Measurements from ENCODE around the gene CYP1A1.
"Not testable (repeated sequence)": the region's sequence is repeated elsewhere in the genome, so short reads cannot be mapped to it uniquely, and the experiment has no call there.

Gene CYP1A1

DNA sequence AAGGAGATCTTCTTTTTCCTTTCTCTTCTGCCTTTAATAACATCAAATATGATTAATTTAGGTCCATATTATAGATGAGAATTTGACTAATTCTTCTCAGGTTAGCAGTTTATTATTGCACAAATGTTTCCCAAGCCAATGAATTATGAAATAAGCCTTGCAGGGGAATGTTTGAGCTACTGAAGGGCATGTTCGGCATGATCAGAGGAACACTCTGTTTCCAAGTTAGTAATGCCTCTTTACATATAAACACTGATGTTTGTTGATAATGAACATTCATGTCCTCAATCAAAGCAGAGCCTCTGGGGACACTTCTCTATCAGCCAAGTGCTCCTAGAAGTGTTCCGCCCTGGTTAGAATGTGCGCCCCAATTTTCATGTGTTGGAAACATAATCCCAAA, 10.0 kb upstream of the CYP1A1 start:
- no peak for DNase-seq (ENCODE audit: low spot score)

DNA sequence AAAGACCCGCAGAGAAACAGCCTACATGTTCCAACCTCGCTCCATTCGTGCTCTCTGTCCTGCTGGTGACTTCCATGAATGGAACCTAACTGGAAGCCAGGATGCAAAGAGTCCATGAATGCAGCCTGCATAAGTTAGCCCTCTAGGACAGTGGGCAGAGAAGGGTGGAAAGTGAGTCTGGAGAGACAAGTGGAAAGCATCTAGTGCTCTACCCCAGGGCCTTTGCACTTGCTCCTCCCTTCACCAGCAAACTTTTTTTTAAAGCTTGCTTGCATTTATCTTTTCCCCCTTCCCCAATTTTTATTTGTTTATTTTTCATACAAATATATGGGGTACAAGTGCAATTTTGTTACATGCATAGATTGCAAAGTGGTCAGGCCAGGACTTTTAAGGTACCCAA, 7.9 kb upstream of the CYP1A1 start:
- no peak for DNase-seq (ENCODE audit: low spot score)

DNA sequence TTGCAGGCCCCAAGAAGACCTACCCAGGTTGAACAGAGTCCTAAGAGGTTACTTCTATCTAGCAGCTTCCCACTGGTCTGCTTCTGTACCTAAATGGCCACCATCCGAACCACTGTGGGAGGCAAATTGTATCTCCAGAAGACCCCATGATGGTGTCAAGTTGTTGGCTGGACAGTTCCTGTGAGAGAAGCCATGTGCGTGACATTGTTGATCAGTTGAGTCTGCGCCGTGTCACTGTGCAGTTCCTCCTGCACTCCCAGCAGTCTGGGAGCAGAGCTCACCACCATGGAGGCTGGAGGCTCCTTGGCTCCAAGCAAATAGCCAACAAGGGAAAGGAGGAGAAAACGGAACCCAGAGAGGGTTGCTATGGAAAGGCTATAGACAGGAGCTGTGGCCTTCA, 7.5 kb upstream of the CYP1A1 start:
- DNase-seq (ENCODE audit: low spot score): no peak

DNA sequence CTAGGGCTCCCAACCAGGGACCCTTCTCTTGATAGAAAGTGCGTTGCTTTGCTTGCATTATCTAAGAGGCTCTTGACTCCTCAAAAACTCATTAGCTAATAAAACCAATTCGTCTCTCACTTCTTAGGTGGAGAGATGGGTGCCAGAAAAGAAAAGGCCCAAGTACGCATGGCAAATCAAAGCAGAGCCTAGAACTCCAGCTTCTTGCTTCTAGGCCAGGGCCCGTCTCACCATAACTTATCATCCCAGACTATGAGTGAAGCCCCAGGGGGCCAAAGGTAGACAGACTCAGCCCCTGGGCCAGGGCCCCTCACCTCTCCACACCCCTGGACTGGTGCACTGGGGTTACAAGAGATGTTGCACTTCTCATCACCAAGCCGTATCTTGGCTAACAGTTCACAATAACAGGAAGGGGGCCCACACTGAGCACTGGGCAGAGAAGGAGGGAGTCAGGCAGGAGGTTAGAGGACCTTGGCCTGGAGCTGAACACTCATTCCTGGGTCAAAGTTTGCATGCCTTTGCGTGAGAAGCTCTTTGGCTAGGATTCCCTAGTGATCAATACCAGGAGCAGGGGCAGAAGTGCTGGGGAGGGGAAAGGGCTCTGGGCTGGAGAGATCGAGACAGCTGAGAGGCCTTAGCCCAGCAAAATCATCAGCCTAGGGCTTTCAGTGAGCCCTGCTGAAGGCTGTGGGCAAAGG, 5.4 kb upstream of the CYP1A1 start:
- no peak for DNase-seq (ENCODE audit: low spot score)

DNA sequence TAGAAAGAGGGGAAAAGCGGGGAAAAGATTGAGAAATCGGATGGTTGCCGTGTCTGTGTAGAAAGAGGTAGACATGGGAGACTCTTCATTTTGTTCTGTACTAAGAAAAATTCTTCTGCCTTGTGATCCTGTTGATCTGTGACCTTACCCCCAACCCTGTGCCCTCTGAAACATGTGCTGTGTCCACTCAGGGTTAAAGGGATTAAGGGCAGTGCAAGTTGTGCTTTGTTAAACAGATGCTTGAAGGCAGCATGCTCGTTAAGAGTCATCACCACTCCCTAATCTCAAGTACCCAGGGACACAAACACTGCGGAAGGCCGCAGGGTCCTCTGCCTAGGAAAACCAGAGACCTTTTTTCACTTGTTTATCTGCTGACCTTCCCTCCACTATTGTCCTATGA, 4.0 kb upstream of the CYP1A1 start:
- not testable (repeated sequence) for DNase-seq (ENCODE audit: low spot score)

DNA sequence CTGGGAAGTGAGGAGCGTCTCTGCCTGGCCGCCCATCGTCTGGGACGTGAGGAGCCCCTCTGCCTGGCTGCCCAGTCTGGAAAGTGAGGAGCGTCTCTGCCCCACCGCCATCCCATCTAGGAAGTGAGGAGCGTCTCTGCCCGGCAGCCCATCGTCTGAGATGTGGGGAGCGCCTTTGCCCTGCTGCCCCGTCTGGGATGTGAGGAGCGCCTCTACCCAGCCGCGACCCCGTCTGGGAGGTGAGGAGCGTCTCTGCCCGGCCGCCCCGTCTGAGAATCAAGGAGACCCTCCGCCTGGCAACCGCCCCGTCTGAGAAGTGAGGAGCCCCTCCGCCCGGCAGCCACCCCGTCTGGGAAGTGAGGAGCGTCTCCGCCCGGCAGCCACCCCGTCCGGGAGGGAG, 3.4 kb upstream of the CYP1A1 start:
- not testable (repeated sequence) for DNase-seq (ENCODE audit: low spot score)

DNA sequence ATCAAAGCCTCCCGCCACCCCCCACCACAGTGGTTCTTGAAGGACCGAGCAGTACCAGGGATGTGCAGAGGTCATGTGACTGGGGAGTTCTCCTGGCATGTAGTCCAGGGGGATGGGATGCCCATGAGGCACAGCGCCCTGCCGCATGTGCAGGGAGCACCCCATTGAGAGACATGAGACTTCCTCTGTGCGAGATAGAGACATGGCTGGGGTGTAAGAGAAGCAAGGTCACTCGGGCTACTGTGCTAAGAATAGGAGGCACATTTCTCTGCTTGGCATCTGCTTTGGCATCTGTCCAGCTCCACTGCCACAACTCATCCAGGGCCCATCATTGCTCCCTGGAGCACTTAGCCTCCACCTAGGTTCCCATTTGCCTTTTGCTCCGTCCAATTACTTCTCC, 2.4 kb upstream of the CYP1A1 start:
- DNase-seq (ENCODE audit: low spot score): no peak

DNA sequence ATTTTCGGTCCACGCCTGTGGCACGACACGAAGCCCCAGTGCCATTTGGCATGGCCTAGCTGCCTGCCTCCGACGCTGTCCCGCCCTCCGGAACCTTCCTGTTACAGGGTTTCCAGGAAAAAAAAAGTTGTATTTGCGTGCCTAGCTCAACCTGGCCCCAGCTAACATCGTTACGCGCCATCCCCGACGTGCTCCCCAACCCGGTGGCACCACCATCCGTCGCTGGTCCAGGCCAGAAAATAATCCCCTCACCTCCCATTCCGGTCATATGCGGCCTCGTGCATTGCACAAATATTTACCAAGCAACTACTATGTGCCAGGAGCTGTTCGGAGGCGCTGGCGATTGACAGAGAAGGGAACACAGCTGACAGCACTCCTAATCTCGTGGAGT, 1.4 kb upstream of the CYP1A1 start:
- no peak for DNase-seq (ENCODE audit: low spot score)

DNA sequence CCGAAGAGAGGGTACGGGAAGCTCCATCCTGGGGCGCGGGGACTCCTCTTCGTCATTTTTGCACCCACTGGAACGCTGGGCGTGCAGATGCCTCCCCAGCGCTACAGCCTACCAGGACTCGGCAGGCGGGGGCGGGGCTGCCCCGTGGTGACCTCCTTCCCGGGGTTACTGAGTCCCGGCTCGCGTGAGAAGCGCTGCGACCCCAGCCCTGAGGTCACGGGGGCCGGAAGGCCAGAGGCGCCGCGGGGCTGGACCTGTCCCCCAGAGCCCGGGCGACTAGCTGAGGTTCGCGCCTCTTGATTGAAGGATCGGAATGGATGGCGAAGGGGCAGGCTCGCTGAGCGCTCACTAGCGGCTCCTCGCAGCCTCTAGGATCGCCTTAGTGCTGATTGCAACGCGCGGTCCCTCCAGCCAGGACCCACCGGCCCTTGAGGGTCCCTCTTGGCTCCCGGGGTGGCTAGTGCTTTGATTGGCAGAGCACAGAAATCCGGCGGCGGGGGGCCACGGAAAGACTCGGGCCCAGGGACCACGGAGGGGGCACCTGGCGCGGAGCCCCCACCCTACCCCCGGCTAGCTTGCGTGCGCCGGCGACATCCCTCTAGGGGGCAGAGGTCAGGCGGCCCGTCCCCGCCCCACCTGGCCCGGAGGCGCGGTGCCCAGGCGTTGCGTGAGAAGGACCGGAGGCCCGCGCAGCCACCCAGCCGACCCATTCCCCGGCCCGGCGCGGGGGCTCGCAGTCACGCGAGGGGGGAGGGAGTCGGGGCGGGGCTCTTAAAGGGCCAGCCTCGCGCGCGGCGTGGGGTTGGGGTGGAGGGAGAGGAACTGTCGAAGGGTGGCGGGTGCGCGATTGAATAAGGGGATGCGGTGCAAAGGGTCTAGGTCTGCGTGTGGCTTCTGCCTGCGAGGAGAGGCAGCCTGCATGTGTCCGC, 781 bp upstream of the CYP1A1 start:
- DNase-seq (ENCODE audit: low spot score): peak; percentile 58

DNA sequence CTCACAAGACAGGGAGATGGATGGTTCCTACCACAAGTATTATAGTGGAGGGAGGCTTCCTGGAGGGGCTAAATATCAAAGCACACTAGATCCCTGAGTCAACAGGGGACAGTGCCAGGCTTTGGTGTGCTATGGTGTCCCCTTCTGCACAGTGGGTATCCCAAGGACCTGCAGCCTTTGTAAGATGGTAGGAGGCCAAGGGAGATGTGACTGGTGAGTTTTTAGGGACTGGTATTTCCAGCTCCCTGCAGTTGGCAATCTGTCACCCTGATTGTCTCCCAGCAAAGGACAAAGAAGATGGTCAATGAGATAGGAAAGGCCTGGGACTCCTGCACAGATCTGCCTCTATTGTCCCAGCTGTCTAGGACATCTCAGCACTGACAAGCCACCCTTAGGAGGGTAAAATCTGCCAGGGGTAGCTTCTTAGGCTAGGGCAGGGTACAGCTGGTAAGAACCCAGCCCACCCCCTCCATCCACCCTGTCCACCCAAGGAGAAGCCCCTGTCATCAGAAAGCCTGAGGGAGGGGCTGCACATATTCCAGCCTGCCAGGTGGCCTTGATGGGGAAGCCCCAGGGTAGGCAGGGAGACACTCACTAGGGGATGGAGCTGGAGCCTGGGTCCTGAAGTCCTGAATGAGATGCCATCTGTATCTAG, 631 bp downstream of the CYP1A1 start:
- DNase-seq (ENCODE audit: low spot score): no peak

DNA sequence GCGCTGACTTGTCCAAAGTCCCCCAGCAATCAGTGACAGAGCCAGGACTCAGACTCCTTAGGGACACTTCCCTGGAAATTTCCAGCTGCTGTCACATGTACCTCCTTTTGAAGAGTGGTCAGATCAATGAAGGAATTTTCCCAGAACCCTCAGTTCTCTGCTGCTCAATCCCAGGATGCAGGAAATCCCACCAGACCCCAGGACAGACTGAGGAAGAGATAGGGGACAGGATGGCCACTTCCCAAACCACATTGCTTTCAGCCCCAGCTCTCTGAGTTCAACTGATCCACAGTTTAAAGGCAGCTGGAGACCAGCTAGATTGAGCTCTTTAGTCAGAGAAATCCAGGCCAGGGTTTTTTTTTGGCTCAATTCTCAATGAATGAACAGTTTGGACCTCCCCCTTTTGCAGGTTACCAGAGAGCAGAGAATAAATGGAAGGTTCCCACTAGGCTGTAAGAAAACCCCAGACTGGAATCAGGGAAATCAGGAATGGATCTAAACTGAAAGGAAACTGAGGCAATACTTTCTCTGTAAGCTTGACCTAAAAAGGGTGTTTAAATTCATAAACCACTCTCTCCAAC, 1.5 kb downstream of the CYP1A1 start:
- peak; percentile 78 for DNase-seq (ENCODE audit: low spot score)

DNA sequence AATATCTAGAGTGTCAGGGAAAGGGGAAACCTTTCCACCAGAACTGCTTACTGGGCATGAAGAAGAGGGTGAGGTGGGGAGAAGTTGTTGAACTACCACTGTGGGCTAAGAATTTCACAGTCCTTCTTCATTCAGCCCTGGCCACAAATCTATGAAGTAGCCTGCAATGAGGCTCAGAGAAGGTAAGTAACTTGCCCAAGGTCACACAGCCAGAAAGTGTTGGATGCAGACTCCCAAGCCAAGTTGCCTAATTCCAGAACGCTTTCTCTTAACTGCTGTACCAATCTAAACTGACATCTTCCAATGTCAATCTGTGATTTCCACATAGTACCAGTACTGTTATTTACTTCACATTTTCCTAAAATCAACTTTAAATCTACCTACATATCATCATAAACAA, 2.1 kb downstream of the CYP1A1 start:
- DNase-seq (ENCODE audit: low spot score): no peak

DNA sequence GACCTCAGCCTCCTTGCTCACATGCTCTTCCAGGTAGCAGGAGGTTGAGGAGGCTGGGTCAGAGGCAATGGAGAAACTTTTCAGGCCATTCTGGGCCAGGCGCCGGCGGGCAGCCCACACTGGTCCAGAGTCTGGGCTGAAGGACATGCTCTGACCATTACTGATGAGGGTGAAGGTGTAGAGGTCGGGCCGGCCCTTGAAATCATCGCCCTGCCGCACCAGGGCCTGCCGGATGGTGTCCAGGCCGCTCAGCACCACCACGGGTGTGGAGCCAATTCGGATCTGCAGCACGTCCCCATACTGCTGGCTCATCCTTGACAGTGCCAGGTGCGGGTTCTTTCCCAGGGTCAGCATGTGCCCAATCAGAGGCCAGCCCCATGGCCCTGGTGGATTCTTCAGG, 2.7 kb downstream of the CYP1A1 start:
- no peak for DNase-seq (ENCODE audit: low spot score)

DNA sequence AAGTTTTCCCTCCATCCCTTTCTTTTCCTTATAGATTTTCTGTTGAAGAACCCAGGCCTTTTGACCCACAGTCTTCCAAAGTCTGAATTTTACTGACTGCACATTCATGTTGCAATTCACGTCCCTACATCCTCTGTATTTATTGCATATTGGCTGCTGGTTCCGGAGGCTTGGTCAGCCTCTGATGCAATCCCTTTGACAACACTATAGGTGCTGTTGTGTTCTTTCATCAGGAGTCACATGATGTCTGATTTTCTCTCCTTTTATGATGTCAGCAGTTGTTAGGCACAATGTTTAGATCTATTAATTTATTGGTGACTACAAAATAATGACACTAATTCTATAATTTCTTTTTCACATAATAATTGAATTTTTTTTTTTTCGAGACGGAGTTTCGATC, 8.7 kb downstream of the CYP1A1 start:
- DNase-seq (ENCODE audit: low spot score): no peak

DNA sequence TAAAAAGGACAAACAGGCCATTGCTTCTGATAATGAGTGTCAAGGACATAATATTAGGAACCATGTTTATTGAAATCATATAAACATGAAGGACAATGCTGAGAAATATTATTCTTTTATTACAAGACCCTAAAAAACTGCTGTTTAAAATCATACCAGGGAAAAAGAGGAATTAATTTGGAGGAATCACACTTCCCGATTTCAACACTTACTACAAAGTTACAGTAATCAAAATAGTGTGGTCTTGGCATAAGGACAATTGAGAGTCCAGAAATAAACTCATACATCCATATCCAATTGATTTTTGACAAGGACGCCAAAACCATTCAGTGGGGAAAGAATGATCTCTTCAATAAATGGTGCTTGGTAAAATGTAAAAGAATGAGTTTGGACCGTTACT, 13.0 kb downstream of the CYP1A1 start:
- DNase-seq (ENCODE audit: low spot score): no peak

DNA sequence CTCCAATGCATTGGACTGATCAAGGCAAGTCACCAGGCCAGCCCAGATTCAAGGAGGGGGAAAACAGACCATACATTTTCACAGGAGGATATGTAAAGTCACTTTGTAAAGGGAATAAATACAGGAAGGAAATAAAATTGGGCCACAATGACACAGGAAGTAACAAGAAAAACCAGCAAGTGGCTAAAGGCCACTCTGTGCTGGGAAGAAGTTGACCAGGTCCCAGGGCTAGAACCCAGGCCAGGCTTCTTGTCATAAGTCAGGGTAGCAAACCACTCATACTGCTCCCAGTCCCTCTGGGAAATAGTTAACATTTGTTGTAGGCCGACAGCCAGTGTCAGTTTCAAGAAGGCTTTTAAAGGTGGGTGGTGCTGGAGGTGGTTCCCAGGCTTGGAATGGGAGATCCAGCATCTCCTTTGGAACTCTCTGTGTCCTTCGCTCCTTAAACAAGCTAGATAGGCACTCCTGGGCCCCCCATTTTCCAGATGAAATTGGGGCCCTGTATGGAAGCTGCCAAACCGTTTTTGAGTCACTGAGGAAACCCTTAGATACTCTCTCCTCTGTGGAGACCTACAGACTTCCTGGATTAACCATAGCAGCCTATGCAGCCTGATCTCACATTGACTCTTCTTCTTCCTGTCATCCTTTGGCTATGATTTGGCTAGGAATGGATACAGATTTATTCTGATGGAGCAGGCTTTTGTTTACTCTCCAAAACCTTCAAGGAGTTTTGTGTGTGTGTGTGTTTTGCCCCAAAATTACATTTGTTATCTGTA, 14.8 kb downstream of the CYP1A1 start:
- DNase-seq (ENCODE audit: low spot score): no peak

DNA sequence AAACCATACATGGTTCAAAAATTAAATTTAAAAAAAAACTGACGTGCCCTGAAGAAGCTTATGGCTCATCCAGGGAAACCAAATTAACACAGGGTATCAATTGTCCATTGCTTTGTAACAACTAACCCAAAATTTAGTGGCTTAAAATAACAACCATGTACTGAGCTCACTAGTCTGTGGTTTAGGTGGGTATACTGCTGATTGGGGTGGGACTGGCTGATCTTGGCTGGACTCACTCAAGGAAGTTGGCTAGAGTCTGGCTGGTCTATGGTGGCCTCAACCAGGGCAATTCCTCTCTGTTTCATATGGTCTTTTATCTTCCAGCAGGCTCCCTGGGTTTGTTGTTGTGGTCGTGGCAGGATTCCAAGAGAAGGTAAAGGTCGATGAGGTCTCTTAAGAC, 15.4 kb downstream of the CYP1A1 start:
- no peak for DNase-seq (ENCODE audit: low spot score)

DNA sequence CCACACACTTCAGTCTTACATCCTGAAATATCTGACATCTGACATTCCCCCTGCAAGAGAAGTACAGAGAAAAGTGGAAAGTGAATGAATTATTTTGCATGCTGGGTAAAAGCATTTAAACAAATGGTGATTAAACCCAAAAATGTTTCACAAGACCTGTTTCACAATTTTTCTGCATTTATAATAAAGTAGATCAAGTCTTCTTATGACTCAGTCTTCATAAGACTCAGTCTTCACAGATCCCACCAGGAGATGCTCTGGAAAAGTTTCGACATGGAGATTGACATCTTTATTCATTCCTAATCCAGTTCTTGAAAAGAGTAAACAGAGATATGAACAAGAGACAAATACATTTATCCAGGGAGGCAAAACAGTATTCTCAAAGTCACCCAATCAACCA, 16.3 kb downstream of the CYP1A1 start:
- DNase-seq (ENCODE audit: low spot score): no peak

DNA sequence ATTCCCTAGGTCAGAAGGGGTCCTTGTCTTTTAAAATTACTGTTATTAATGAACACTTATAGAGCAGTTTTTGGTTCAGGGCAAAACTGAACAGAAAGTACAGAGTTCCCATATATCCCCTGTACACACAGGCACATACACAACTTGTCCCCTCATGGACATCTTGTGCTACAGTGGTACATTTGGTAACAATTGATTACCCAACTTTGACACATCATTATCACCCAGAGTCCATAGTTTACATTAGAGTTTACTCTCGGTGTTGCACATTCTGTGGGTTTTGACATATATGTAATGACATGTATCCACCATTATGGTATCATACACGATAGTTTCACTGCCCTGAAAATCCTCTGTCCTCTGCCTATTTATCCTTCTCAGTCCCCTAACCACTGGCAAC, 28.5 kb downstream of the CYP1A1 start:
- DNase-seq (ENCODE audit: low spot score): no peak

DNA sequence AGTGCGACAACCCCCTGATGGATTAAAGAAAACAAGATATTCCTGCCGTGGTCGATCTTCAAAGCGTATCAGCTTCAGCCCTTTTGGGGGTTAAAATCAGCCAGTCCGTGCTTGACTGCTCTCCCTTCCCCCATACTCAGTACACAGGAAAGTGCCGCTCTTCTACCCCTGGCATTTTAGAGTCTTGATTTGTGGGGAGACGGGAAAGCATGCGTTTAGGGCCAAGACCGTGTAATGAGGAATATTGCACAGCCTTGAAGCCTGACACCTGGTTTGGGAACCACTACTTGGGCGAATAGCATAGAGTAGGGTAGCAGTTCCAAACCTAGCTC, 29.0 kb downstream of the CYP1A1 start:
- DNase-seq (ENCODE audit: low spot score): no peak

DNA sequence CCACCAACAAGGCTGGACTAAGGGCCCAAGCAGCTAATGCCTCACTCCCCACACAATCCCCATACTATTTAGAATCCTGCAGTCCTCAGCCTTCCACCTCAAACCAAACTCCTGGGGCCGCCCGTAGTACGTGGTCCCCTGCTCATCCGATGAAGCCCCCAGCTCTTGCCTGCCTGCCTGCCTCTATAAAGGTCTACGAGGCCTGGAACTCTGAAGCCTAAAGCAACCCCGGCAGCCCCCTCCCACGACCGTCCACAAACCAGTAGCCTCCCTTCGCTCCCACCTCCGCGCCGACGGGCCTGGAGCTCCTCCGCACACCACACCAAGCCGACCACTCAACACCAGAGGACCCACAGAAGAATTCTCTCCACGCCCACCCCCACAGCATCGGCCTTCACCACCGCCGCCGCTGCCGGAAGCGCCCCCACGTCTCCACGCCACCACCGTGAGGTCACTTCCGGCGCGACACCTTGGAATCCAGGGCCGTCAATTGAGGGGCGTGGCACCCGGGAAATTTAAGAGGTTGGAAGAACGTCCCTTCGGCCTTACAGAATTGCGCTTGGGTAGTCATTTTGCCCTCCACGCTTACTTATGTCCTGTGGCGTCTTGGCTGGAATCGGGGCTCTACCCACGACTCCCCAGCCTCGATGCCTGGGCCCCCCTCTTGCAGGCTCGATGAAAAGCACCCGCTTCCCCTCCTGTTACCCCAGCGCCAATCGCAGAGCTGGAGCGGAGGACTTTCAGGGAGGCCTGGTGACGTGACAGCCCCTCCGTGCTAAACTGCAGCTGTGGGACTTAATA, 29.5 kb downstream of the CYP1A1 start, which contains the start of gene EDC3:
TSS of gene EDC3 (minus strand) at position 428 of the 801 bp plus-strand sequence. CDS start 20,900 bp downstream, outside the sequence.
- DNase-seq (ENCODE audit: low spot score): peak; percentile 88
